GM19240 (cell line): Measurements from ENCODE around the gene DEPP1.

Experiments used
- DNase-seq: peaks from one replicate; pipeline ENCODE4 v3.0.0; 2011; ENCODE audit warnings: low spot score; ENCODE audit not compliant: insufficient read length

DEPP1 gene

GRCh38 chr10:44955413-44956070, 23.1 kb downstream of the DEPP1 start:
- DNase-seq: no peak

GRCh38 chr10:44954962-44955361, 23.6 kb downstream of the DEPP1 start:
- DNase-seq: no peak

GRCh38 chr10:44954042-44954441, 24.6 kb downstream of the DEPP1 start:
- no peak for DNase-seq

GRCh38 chr10:44952779-44953231, 25.8 kb downstream of the DEPP1 start:
- DNase-seq: no peak

GRCh38 chr10:44951576-44952226, 26.9 kb downstream of the DEPP1 start:
- no peak for DNase-seq

GRCh38 chr10:44950326-44951225, 28.0 kb downstream of the DEPP1 start:
- DNase-seq: no peak

- no peak for DNase-seq
Measured at GRCh38 chr10:44949915-44950314, 28.7 kb downstream of the DEPP1 start.

GRCh38 chr10:44949127-44949802, 29.3 kb downstream of the DEPP1 start:
- no peak for DNase-seq

GRCh38 chr10:44948642-44949041, 30.0 kb downstream of the DEPP1 start:
- no peak for DNase-seq

GRCh38 chr10:44947371-44948152, 31.0 kb downstream of the DEPP1 start:
- DNase-seq: no peak

- DNase-seq: no peak
Measured at GRCh38 chr10:44946205-44946604, 32.4 kb downstream of the DEPP1 start.

GRCh38 chr10:44944354-44944753, 34.3 kb downstream of the DEPP1 start:
- no peak for DNase-seq

GRCh38 chr10:44939691-44940401, 38.8 kb downstream of the DEPP1 start:
- DNase-seq: no peak

GRCh38 chr10:44938956-44939355, 39.7 kb downstream of the DEPP1 start:
- DNase-seq: no peak

GRCh38 chr10:44937196-44938005, 41.2 kb downstream of the DEPP1 start:
- DNase-seq: no peak

- no peak for DNase-seq
Measured at GRCh38 chr10:44936314-44936975, 42.2 kb downstream of the DEPP1 start.

- no peak for DNase-seq
Measured at GRCh38 chr10:44935966-44936295, 42.7 kb downstream of the DEPP1 start.

GRCh38 chr10:44935201-44935965, 43.2 kb downstream of the DEPP1 start:
- DNase-seq: no peak
